Activated naive CD8-positive, alpha-beta T cell treated with anti-CD3 and anti-CD28 coated beads, Interleukin-2, amount 10 ng/mL, durations not matched to agents 7 days and 5 days (primary cell): ENCODE results near the gene PCP4. TPM values are rescaled to one million over a fixed set of nuclear protein-coding genes. Genes with fewer than 3 reads are reported as not detected.

Source experiments
- ATAC-seq: fragments of 150-1000 bp; cut with Tn5 transposase; one replicate; pipeline ENCODE4 v1.10.0; 2021; ENCODE audit warnings: low read depth, moderate library complexity
- POLR2A ChIA-PET: fragments of 350-600 bp; sonication (Branson Sonifier 250); formaldehyde crosslinking; loops from one replicate; lab custom pipeline; 2021; ENCODE audit warnings: antibody characterized with exemption; lab: Charles Lee
- DNase-seq: peaks from one replicate; pipeline ENCODE4 v3.0.0; 2021
- H3K27ac Mint-ChIP-seq: one replicate; pipeline ENCODE4 v1.8.0; 2022; ENCODE audit warnings: mild to moderate bottlenecking, mixed read lengths
- H3K27me3 Mint-ChIP-seq: one replicate; pipeline ENCODE4 v1.8.0; 2022; ENCODE audit warnings: mild to moderate bottlenecking, moderate library complexity, mixed read lengths
- H3K36me3 Mint-ChIP-seq: one replicate; pipeline ENCODE4 v1.8.0; 2021; ENCODE audit warnings: mild to moderate bottlenecking, mixed read lengths
- H3K4me1 Mint-ChIP-seq: one replicate; pipeline ENCODE4 v1.8.0; 2021; ENCODE audit warnings: mixed read lengths
- H3K4me3 Mint-ChIP-seq: one replicate; pipeline ENCODE4 v1.8.0; 2022; ENCODE audit warnings: mild to moderate bottlenecking, moderate library complexity, mixed read lengths
- H3K9me3 Mint-ChIP-seq: one replicate; pipeline ENCODE4 v1.8.0; 2021; ENCODE audit warnings: mixed read lengths
- total RNA-seq, 2 experiments: library from RNA; stranded (reverse); gene quantifications; one replicate each; pipeline ENCODE4 v1.2.3, GENCODE V29; 2021

Gene PCP4
- total RNA-seq, 2 experiments from 2014 or later = not detected

GRCh38 chr21:39913706-39914305 is 46.6 kb downstream of the PCP4 start:
- ATAC-seq (no peak), DNase-seq (no peak)
- Mint-ChIP-seq H3K27ac (no peak overlapping the region), H3K4me3 (no peak overlapping the region), H3K27me3 (no peaks in the 10 kb centered on the region), H3K36me3 (no peaks in the 10 kb centered on the region), H3K4me1 (no peaks in the 10 kb centered on the region), H3K9me3 (no peaks in the 10 kb centered on the region)
- POLR2A ChIA-PET = no interaction called here

- Mint-ChIP-seq H3K4me3 (no peak overlapping the region), H3K27me3 (no peaks in the 10 kb centered on the region), H3K4me1 (no peaks in the 10 kb centered on the region), H3K36me3 (no peaks in the 10 kb centered on the region), H3K9me3 (no peaks in the 10 kb centered on the region), H3K27ac (no peak overlapping the region)
- ATAC-seq = no peak
- POLR2A ChIA-PET = no interaction called here
- DNase-seq = no peak
Measured at GRCh38 chr21:39915881-39916280, 48.6 kb downstream of the PCP4 start.

GRCh38 chr21:39918558-39918957 is 51.3 kb downstream of the PCP4 start:
- Mint-ChIP-seq H3K27me3 (no peaks in the 10 kb centered on the region), H3K27ac (no peak overlapping the region), H3K4me3 (no peak overlapping the region), H3K4me1 (no peaks in the 10 kb centered on the region), H3K9me3 (no peaks in the 10 kb centered on the region), H3K36me3 (no peaks in the 10 kb centered on the region)
- DNase-seq (no peak), ATAC-seq (no peak)
- POLR2A ChIA-PET = no interaction called here

GRCh38 chr21:39923476-39923875 is 56.2 kb downstream of the PCP4 start:
- no peak overlapping the region for H3K27ac Mint-ChIP-seq
- no peak overlapping the region for H3K4me3 Mint-ChIP-seq
- POLR2A ChIA-PET = no interaction called here
- no peaks in the 10 kb centered on the region for H3K27me3 Mint-ChIP-seq
- H3K36me3 Mint-ChIP-seq = no peaks in the 10 kb centered on the region
- H3K9me3 Mint-ChIP-seq = no peaks in the 10 kb centered on the region
- no peaks in the 10 kb centered on the region for H3K4me1 Mint-ChIP-seq
- ATAC-seq = no peak
- no peak for DNase-seq

GRCh38 chr21:39924577-39925308 is 57.5 kb downstream of the PCP4 start:
- H3K9me3 Mint-ChIP-seq = no peaks in the 10 kb centered on the region
- no peaks in the 10 kb centered on the region for H3K27me3 Mint-ChIP-seq
- H3K4me3 Mint-ChIP-seq = no peak overlapping the region
- ATAC-seq = no peak
- POLR2A ChIA-PET = no interaction called here
- no peak overlapping the region for H3K27ac Mint-ChIP-seq
- no peak for DNase-seq
- H3K4me1 Mint-ChIP-seq = no peaks in the 10 kb centered on the region
- H3K36me3 Mint-ChIP-seq = no peaks in the 10 kb centered on the region

GRCh38 chr21:39927304-39927886 is 60.2 kb downstream of the PCP4 start:
- H3K27me3 Mint-ChIP-seq = no peaks in the 10 kb centered on the region
- H3K9me3 Mint-ChIP-seq = peaks cover 1% of the 10 kb centered on the region
- no peak overlapping the region for H3K4me3 Mint-ChIP-seq
- no peak for ATAC-seq
- H3K4me1 Mint-ChIP-seq = no peaks in the 10 kb centered on the region
- DNase-seq = no peak
- no peaks in the 10 kb centered on the region for H3K36me3 Mint-ChIP-seq
- no peak overlapping the region for H3K27ac Mint-ChIP-seq
- POLR2A ChIA-PET = no interaction called here

- Mint-ChIP-seq H3K4me1 (no peaks in the 10 kb centered on the region), H3K27ac (no peak overlapping the region)
- POLR2A ChIA-PET = no interaction called here
Measured at GRCh38 chr21:39932335-39932734, 65.1 kb downstream of the PCP4 start.

GRCh38 chr21:39934895-39935294 is 67.7 kb downstream of the PCP4 start:
- POLR2A ChIA-PET = no interaction called here
- Mint-ChIP-seq H3K36me3 (no peaks in the 10 kb centered on the region), H3K4me1 (no peaks in the 10 kb centered on the region), H3K27me3 (no peaks in the 10 kb centered on the region), H3K27ac (no peak overlapping the region), H3K4me3 (no peak overlapping the region), H3K9me3 (peaks cover 4% of the 10 kb centered on the region)
- ATAC-seq (no peak), DNase-seq (no peak)

More at GRCh38 chr21:39932335-39932734, 65.1 kb downstream of the PCP4 start:
- DNase-seq (no peak), ATAC-seq (no peak)
- Mint-ChIP-seq H3K9me3 (peaks cover 4% of the 10 kb centered on the region), H3K4me3 (no peak overlapping the region), H3K27me3 (no peaks in the 10 kb centered on the region), H3K36me3 (no peaks in the 10 kb centered on the region)

GRCh38 chr21:39935716-39936115 is 68.5 kb downstream of the PCP4 start:
- no peak overlapping the region for H3K27ac Mint-ChIP-seq

GRCh38 chr21:39938086-39938625 is 70.9 kb downstream of the PCP4 start:
- ATAC-seq (no peak), DNase-seq (no peak)
- H3K27ac Mint-ChIP-seq = no peak overlapping the region
- POLR2A ChIA-PET = no interaction called here
- H3K4me1 Mint-ChIP-seq = no peaks in the 10 kb centered on the region
- H3K36me3 Mint-ChIP-seq = no peaks in the 10 kb centered on the region
- H3K4me3 Mint-ChIP-seq = no peak overlapping the region
- H3K9me3 Mint-ChIP-seq = peaks cover 3% of the 10 kb centered on the region
- H3K27me3 Mint-ChIP-seq = no peaks in the 10 kb centered on the region

More at GRCh38 chr21:39935716-39936115, 68.5 kb downstream of the PCP4 start:
- POLR2A ChIA-PET = no interaction called here
- DNase-seq (no peak), ATAC-seq (no peak)
- Mint-ChIP-seq H3K4me3 (no peak overlapping the region), H3K27me3 (no peaks in the 10 kb centered on the region), H3K36me3 (no peaks in the 10 kb centered on the region), H3K4me1 (no peaks in the 10 kb centered on the region), H3K9me3 (peaks cover 4% of the 10 kb centered on the region)

- no peaks in the 10 kb centered on the region for H3K4me1 Mint-ChIP-seq
- ATAC-seq (no peak), DNase-seq (no peak)
- no peaks in the 10 kb centered on the region for H3K27me3 Mint-ChIP-seq
- H3K36me3 Mint-ChIP-seq = no peaks in the 10 kb centered on the region
- POLR2A ChIA-PET = no interaction called here
- H3K4me3 Mint-ChIP-seq = no peak overlapping the region
- H3K9me3 Mint-ChIP-seq = peaks cover 1% of the 10 kb centered on the region
- H3K27ac Mint-ChIP-seq = no peak overlapping the region
Measured at GRCh38 chr21:39946199-39946598, 79.0 kb downstream of the PCP4 start.

- ATAC-seq = no peak
- no peak overlapping the region for H3K4me3 Mint-ChIP-seq
- H3K36me3 Mint-ChIP-seq = no peaks in the 10 kb centered on the region
- POLR2A ChIA-PET = no interaction called here
- H3K27me3 Mint-ChIP-seq = no peaks in the 10 kb centered on the region
- no peak for DNase-seq
- no peaks in the 10 kb centered on the region for H3K4me1 Mint-ChIP-seq
- H3K27ac Mint-ChIP-seq = no peak overlapping the region
- peaks cover 3% of the 10 kb centered on the region for H3K9me3 Mint-ChIP-seq
Measured at GRCh38 chr21:39947031-39947430, 79.8 kb downstream of the PCP4 start.

- Mint-ChIP-seq H3K27ac (no peak overlapping the region), H3K36me3 (no peaks in the 10 kb centered on the region), H3K4me3 (no peak overlapping the region), H3K4me1 (no peaks in the 10 kb centered on the region), H3K27me3 (no peaks in the 10 kb centered on the region), H3K9me3 (peaks cover 2% of the 10 kb centered on the region)
- DNase-seq (no peak), ATAC-seq (no peak)
- POLR2A ChIA-PET = no interaction called here
Measured at GRCh38 chr21:39951183-39952101, 84.2 kb downstream of the PCP4 start.
